HG03280 (cell line): ENCODE results near the gene PRDM7.
"Not testable (repeated sequence)": the region's sequence is repeated elsewhere in the genome, so short reads cannot be mapped to it uniquely, and the experiment has no call there.

Source experiments
- ATAC-seq: cut with Tn5 transposase; IDR thresholded peaks from one replicate; pipeline ENCODE4 v1.9.1; 2021; ENCODE audit warnings: mild to moderate bottlenecking, moderate library complexity; ENCODE audit not compliant: unreplicated experiment

Gene PRDM7

DNA sequence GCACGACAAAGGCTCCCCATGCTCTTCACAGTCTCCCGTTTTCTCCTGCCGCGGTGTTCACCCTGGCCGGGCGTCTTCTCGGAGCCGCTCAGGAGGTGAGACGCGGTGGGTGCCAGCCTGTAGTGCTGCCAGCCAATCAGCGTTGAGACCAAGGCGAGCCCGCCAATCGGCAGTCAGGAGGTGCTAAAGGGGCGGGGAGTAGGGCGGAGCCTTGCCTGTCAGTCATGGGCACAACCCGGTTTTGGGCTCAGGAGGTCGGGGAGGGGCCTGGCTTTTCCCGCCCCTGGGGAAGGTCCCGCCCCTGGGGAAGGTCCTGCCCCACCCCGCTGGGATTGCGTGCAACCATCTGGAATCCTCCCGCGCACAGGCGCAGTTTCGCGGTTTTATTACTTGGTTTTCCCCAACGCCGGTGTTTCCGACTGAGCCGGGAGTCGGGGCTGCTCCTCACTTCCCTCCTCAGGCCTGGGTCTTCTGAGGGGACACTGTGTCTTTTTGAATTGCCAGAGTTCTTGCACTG is at the start of gene PRDM7:
Gene PRDM7 (minus strand): TSS at position 92 of the 517 bp plus-strand sequence. CDS start 1,421 bp downstream, outside the sequence.
- ATAC-seq: peak; percentile 96

DNA sequence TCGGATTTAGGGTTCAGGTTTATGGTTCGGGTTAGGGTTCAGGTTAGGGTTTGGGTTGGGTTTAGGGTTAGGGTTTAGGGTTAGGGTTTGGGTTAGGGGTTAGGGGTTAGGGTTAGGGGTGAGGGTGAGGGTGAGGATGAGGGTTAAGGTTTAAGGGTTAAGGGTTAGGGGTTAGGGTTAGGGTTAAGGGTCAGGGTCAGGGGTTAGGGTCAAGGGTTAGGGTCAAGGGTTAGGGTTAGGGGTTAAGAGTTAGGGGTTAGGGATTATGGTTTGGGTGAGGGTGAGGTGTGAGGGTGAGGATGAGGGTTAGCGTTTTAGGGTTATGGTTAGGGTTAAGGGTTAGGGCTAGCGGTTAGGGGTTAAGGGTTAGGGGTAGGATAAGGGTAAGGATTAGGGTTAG is 44.7 kb upstream of the PRDM7 start:
- not testable (repeated sequence) for ATAC-seq

DNA sequence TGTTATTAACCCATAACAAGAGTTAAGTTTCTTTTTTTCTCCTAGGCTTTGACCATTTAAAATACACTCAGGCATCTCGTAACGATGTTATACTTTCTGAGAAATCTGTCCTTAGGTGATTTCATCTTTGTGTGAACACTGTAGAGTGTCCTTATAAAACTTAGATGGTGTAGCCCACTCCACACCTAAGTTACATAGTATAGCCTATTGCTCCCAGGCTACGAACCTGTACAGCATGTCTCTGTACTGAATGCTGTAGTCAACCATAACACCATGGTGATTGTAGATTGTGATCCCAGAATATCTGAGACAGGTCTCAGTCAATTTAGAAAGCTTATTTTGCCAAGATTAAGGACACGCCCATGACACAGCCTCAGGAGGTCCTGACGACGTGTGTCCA is 30.5 kb upstream of the PRDM7 start:
- not testable (repeated sequence) for ATAC-seq

DNA sequence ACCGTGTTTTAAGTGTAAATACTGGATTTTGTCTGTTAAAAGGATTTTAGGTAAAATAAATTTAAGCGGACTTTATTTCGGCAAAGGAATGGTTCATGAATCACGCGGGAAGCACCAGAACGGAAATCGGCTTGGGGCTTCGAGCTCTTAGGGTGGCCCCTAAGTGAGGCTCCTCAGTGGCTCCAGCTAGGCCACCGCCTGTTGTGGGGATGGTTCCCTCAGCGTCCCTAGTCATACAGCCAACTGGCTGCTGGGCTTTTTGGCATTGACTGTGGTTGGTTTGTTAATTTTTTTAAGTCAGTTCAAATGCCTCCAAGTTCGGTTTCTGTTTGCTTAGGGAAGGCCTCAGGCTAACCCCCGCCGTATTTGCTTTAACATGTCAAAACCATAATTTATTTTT is 29.9 kb upstream of the PRDM7 start:
- ATAC-seq: not testable (repeated sequence)

DNA sequence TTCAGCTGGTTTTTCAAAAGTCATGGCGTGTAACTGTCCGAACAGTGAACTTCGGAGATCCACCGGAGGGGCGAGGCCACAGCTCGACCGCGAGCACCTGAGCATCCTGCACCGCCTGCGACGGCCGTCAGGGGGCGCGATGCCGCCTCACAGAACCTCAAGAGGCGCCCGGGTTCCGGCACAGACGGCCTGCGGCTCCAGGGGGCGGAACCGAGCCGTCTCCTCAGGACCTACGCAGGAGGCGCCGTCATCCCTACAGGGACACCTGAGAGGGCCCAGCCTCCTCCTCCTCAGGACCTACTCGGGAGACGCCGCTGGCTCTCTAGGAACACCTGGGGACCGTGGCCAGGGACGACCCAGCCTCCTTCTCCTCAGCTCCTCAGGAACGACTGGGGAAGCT is 29.1 kb upstream of the PRDM7 start:
- ATAC-seq: peak; percentile 78

DNA sequence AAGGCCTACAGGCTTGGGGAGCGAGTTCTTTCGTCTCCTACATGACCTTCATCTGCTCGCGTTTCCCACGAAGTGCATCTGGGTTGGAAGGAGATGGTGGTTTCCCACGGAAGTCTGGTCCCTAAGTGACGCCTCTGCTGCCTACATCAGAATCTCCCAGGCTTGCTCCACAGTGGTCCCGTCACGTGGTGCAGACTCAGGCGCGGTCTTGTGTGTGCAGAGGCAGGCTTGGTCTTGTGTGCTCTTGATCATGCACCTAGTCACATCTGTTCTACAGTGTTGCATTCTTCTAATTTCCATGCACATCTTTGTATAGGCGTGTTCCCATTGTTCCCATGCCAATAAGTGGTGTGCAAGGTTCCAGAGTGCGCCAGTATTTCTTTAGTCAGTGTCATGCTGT is 27.6 kb upstream of the PRDM7 start:
- not testable (repeated sequence) for ATAC-seq

DNA sequence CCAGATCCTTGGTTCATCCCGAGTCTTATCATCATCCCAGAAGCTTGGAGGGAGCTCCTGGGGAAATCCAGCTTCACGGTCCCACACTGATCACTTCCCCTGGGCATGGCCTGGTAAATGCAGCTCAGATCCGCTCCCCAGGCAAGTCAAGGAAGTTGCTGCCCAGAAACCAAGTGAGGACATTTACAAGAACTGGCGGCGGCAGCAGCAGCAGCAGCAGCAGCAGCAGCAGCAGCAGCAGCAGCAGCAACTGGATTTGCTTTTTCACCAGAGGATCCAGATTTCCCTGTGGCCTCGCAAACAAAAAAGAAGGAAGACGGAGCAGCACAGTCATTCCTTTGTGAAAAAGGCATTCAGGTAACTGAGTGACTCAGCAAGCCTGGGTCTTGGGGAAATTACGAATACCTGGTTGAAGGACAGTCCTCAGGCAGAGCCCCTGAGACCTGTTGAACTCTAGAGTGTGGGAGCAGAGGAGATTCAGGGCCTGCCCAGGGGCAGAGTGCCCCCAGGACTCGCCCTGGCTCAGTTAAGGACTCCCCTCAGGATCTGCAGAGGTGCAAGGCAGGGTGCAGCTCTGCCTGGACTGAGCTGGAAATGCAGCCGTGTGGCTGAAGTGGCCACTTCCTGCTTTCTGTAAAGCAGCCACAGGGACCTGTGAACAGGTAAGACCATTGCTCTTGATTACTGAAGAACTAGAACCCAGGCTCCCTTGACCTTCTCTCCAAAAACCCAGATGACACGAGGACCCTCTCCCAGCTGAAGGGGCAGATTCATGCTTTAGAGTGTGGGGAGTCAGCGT is 25.2 kb upstream of the PRDM7 start:
- not testable (repeated sequence) for ATAC-seq

DNA sequence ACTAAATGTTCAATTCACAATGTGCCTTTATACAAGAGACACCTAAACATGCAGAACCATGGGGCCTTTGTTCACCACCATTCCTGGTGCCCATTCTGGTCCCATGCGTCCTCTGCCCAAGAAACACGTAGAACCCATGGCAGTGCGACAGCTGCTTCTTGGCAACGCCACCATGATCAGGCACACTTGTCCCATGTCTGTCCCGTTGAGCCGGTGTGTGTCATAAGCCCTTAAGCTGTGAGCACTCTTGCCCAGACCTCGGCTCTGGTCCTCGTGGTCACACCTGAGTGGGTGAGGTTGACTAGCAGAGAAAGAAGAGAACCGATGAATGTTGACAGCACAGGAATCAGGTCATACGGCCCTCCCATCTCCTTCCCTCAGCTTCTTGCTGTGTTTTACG is 24.2 kb upstream of the PRDM7 start:
- ATAC-seq: not testable (repeated sequence)

DNA sequence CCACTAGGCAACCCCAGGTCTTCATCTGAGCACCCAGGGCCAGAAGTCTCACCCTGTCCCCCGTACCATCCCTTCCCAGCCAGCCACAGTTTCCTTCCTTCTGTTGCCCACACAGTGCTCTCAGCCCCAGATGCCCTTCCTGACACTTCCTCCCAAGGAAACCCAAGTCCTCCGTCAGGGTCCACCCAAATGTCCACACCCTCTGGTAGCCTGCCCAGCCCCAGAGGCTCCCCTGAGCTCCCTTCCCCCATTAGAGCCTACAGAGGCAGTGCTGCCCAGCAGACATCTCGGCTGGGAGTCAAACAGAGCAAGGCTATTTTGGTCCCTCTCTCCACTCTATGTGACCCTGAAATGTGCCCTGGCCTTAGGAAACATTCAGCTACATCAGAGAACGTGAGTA is 23.7 kb upstream of the PRDM7 start:
- ATAC-seq: not testable (repeated sequence)

DNA sequence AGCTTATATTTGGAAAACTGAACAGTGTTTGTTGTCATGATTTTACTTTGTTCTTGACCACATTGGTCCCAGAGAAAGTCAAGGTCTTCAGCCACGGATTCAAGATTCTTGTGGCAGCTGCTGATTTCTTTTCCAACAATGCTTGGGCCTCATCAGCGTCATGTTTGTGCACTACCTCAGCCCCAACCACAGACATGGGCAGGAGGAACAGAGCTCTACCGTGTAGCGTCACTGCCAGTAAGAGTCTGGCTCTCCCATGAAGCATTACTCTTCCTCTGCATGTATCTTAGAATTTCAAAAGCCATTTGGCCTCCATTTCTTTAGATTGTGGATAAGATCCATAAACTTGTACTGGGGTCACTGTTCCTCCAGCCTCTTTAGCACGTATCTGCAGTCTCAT is 23.1 kb upstream of the PRDM7 start:
- ATAC-seq: not testable (repeated sequence)

DNA sequence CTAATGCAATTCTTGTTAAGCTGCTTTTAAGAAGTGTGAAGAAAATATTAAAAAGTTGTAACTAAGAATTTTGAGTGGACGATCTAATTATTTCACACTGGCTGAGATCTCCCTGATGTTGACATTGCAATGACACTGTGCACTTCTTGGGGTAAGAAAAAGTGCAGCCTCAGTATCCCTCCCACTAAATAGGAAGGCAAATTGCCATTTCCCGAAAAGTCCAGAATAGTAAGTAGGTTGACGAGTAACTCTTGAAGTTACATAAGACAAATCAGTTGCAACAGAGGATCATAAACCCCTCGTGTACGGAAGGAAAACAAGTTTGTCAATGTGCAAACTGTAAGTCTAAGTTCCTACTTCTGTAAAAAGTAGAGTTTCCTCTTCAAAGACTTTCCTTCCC is 21.8 kb upstream of the PRDM7 start:
- not testable (repeated sequence) for ATAC-seq

DNA sequence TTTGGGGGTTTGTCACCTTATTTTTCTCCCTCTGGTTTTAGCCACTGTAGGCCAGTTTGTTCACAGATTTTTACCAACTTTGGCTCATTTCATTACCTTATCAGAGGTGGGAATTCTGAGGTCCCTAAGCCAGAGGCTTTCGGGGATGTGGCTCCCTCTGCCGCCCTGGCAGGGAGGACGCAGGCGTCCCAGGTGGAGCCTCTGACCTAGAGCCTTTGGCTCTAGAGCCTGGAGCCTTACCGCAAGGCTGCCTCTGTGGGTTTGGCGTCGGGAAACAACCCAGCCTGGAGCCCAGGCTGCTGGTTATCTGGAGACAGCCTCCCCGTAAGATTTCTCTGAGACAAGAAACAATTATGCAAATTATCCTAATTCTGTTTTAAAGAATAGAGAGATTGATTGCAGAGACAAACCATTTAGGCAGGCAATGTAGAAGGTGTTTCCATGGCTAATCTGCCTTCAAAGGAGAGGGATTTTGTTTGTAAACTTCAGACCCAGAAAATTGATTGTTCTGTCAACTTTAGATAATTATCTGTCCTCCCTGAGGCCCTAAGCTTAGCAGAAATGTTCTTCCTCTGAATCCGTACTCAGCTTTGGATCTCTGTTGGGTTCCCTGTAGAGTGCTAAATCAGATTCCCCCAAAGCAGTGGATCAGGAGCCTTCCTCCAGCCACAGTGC is 20.0 kb upstream of the PRDM7 start:
- not testable (repeated sequence) for ATAC-seq

DNA sequence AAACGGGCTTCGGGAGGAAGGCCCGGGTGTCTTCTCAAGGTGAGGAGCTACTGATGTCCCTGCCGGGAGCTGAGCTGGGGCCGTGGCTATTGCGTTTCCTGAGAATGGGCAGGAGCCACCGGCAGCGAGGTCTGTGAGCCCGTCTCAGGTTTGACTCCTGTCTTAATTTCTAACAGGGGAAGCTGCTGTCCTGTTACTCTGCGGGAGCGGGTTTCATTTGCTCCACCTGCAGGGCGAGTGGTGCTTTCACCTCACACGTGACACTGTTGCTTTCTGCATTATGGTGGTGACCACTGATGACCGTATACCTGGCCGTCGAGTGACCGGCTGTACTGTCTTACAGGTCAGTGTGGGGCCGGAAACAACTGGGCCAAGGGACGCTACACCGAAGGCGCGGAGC is 17.7 kb upstream of the PRDM7 start:
- ATAC-seq: not testable (repeated sequence)

DNA sequence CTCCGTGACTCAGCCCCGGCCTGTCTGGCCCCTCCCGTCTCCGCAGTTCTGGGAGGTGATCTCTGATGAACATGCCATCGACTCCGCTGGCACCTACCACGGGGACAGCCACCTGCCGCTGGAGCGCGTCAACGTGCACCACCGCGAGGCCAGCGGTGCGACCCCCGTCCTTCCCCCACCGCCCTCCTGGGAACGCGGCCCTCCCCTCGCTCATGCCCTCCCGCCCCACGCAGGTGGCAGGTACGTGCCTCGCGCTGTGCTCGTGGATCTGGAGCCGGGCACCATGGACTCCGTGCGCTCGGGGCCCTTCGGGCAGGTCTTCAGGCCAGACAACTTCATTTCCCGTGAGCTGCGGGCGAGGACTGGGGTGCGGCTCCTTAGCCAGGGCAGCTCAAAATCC is 17.2 kb upstream of the PRDM7 start:
- not testable (repeated sequence) for ATAC-seq

DNA sequence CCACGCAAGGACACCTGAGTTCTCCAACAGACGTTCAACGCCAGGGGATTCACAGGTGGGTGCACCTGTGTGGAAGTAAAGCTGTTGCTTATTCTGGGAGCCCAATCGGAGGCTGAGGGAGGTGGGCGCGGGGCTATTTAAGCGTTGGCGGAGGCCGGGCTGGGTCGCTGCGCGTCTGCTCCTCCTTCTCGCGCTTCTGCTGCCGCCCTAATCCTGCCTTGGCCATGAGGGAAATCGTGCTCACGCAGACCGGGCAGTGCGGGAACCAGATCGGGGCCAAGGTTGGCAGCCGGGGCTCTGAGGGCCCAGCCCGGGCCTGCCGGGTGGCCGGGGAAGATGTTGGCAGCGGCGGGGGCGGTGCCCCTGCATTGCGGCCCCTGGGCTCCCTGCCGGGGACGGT is 16.7 kb upstream of the PRDM7 start:
- not testable (repeated sequence) for ATAC-seq

DNA sequence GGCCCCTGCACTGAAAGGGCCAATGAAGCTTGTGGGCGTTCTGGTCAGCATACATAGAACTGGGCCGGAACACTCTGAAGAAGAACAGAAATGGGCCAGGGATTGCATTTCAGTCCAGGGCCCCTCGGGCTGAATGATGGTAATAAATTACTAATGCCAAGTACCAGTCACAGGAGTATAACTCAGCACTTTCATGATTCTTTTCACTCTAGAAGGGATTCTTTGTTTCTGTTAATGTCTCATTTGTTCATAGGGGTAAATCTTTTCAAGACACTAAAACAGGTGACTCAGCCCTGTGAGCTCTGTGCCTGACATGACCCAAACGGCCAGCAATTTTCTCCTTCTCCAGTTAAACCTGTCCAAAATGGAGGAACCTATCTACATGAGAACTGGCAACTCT is 15.7 kb upstream of the PRDM7 start:
- not testable (repeated sequence) for ATAC-seq

DNA sequence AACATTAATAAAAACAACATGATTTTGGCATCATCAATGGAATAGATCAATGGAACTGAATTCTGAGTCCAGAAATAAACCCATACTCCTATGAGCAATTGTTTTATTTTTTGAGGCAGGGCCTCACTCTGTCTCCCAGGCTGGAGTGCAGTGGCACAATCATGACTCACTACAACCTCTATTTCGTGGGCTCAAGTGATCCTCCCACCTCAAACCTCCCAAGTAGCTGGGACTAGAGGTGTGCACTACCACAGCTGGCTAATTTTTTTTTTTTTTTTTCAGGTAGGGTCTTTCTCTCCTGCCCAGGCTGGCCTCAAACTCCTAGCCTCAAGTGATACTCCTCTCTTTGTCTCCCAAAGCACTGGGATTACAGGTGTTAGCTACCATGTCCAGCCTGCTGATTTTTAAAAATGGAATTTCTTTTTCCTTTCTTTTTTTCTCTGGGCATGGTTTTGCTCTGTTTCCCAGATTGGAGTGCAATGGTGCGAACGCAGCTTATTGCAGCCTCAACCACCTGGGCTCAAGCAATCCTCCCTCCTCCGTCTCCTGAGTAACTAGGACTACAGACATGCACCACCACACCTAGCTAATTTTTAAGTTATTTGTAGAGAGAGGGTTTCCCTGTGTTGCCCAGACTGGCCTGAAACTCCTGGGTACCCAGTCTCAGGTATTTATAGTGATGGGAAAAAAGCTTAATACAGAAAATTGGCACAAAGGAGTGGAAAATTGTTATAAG is 7.3 kb upstream of the PRDM7 start:
- ATAC-seq: no peak

DNA sequence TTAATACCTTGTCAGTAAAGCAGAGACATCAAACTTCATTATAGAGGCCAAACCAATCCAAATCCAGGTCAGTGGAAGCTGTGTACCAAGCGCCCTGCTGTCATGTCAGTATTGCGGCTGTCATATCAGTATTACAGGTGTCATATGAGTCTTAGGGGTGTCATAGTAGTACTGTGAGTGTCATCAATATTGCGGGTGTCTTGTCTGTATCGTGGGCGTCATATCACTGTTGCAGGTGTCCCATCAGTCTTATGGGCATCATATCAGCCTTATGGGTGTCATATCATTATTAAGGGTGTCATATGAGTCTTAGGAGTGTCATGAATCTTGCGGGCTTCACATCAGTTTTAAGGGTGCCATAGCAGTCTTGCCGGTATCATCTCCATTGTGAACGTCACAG is 6.0 kb upstream of the PRDM7 start:
- ATAC-seq: no peak

DNA sequence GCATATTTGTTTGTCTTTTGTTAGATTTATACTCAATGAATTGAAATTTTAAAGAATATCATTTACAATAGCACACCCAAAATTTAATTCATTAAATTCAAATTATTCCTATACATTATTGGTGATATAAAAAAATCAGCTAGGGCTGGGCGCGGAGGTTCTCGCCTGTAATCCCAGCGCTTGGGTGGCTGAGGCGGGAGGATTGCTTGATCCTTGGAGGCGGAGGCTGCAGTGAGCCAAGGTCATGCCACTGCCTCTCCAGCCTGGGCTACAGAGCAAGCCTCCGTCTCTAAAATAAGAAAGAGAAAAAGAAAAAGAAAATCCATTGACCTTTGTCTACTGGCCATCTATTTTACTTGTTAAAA is 4.5 kb upstream of the PRDM7 start:
- ATAC-seq: no peak

DNA sequence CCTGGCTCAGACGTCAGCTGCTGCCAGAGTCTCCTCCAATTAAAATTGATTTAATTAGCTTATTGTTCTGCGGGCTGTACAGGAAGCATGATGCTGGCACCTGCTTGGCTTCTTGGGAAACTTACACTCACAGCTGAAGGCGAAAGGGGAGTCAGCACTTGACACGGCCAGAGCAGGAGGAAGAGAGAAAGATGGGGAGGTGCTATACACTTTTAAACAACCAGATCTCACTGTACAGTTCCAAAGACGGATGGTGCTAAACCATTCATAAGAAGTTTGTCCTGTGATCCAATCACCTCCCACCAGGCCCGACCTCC is 1.4 kb upstream of the PRDM7 start:
- ATAC-seq: no peak

DNA sequence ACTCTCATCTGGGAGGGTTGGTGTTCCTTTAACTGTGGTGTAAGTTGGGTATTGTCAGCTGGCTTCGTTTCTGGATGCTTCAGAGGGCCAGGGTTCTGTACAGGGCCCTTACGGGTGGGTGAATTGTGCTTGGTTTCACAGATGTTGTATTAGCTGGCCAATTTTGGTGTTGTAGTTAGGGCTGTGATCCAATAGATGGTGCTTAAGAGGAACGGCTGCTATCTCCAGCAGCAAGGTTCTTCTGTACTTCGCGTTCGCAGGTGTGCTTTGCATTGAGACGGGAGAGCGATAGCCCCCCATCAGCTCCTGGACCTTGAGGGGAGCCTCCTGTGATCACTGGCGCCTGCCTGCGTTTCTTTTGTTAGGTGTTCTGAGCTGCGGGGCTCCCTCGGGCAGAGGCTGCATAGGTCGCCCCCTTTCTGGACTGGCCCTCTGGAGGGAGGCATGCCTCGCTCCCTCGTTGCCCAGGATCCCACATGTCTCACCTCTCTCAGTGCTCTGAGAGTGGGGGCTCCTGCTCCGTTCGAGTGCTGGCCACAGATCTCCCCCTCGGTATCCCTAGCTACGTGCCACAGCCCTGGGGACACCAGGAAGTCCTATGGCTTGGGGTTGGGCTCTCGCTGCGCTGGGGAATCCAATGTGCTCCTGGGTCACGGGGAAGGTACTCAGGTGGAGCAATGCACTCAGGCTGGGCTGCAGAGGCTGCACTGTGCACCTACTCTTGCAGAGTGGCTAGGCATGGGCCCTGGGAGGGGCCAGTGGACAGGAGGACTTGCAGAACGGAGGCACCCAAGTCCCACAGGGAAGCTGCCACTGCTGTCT is 837 bp upstream of the PRDM7 start:
- ATAC-seq: peak; percentile 32
